Activated CD4-positive, alpha-beta memory T cell treated with anti-CD3 and anti-CD28 coated beads, Interleukin-2, amount 10 ng/mL, durations not matched to agents 7 days and 5 days (primary cell): ENCODE measurements around the gene TBC1D1. TPM values are rescaled to one million over a fixed set of nuclear protein-coding genes. Genes with fewer than 3 reads are reported as not detected.
A peak's percentile ranks its signal among the peaks of the same experiment; 100 is the strongest.

Experiments
- CTCF ChIA-PET: fragments of 350-600 bp; sonication (Branson Sonifier 250); formaldehyde crosslinking; loops from one replicate; lab custom pipeline; 2021; ENCODE audit warnings: antibody characterized with exemption, inconsistent platforms; lab: Charles Lee
- POLR2A ChIA-PET: fragments of 350-600 bp; sonication (Branson Sonifier 250); formaldehyde crosslinking; loops from one replicate; lab custom pipeline; 2021; ENCODE audit warnings: antibody characterized with exemption; lab: Charles Lee
- DNase-seq: peaks from one replicate; pipeline ENCODE4 v3.0.0-alpha.2; 2020
- H3K27ac Mint-ChIP-seq: one replicate; pipeline ENCODE4 v1.8.0; 2021; ENCODE audit warnings: mild to moderate bottlenecking, mixed read lengths
- H3K27me3 Mint-ChIP-seq: one replicate; pipeline ENCODE4 v1.8.0; 2021; ENCODE audit warnings: mixed read lengths
- H3K36me3 Mint-ChIP-seq: one replicate; pipeline ENCODE4 v1.8.0; 2021; ENCODE audit warnings: low read depth, mixed read lengths
- H3K4me1 Mint-ChIP-seq: one replicate; pipeline ENCODE4 v1.8.0; 2021; ENCODE audit warnings: mixed read lengths
- H3K4me3 Mint-ChIP-seq: one replicate; pipeline ENCODE4 v1.8.0; 2021; ENCODE audit warnings: mild to moderate bottlenecking, mixed read lengths
- H3K9me3 Mint-ChIP-seq: one replicate; pipeline ENCODE4 v1.8.0; 2021; ENCODE audit warnings: mixed read lengths
- total RNA-seq, 2 experiments: library from RNA; stranded (reverse); gene quantifications; one replicate each; pipeline ENCODE4 v1.2.3, GENCODE V29; 2021

The TBC1D1 gene
- total RNA-seq, 2 experiments from 2014 or later = 58.8 to 62.3 TPM

GRCh38 chr4:38082424-38083385 lies 191.8 kb downstream of the TBC1D1 start:
- Mint-ChIP-seq H3K4me1 (peaks cover 8% of the 10 kb centered on the region), H3K27ac (no peak overlapping the region), H3K9me3 (no peaks in the 10 kb centered on the region), H3K27me3 (no peaks in the 10 kb centered on the region), H3K36me3 (peaks cover 11% of the 10 kb centered on the region), H3K4me3 (no peak overlapping the region)
- DNase-seq = no peak
- ChIA-PET CTCF (interaction anchor here (0.6 to 2.0 kb wide), 5 partner anchors 8 to 97 kb away, joined by 3 to 6 read pairs (median 3); no protein-coding TSS in a partner anchor), POLR2A (interaction anchor here (1.0 to 1.3 kb wide), 2 partner anchors 8 to 52 kb away, joined by 3 to 4 read pairs; no protein-coding TSS in a partner anchor)

GRCh38 chr4:38084877-38085711 lies 194.2 kb downstream of the TBC1D1 start:
- CTCF ChIA-PET = no interaction called here
- H3K9me3 Mint-ChIP-seq = no peaks in the 10 kb centered on the region

GRCh38 chr4:38085751-38086150 lies 194.9 kb downstream of the TBC1D1 start:
- no peak overlapping the region for H3K4me3 Mint-ChIP-seq
- H3K9me3 Mint-ChIP-seq = no peaks in the 10 kb centered on the region
- H3K36me3 Mint-ChIP-seq = peaks cover 16% of the 10 kb centered on the region
- ChIA-PET POLR2A (interaction anchor here (0.7 kb wide), 1 partner anchor 43 kb away, joined by 3 read pairs; no protein-coding TSS in a partner anchor), CTCF (no interaction called here)
- no peaks in the 10 kb centered on the region for H3K27me3 Mint-ChIP-seq
- no peak overlapping the region for H3K27ac Mint-ChIP-seq
- DNase-seq = no peak
- H3K4me1 Mint-ChIP-seq = peaks cover 11% of the 10 kb centered on the region

More at GRCh38 chr4:38084877-38085711, 194.2 kb downstream of the TBC1D1 start:
- H3K36me3 Mint-ChIP-seq = peaks cover 12% of the 10 kb centered on the region
- no peak overlapping the region for H3K27ac Mint-ChIP-seq
- no peak overlapping the region for H3K4me3 Mint-ChIP-seq
- H3K27me3 Mint-ChIP-seq = no peaks in the 10 kb centered on the region
- H3K4me1 Mint-ChIP-seq = peaks cover 4% of the 10 kb centered on the region
- POLR2A ChIA-PET = interaction anchor here (0.7 kb wide), 1 partner anchor 44 kb away, joined by 3 read pairs; no protein-coding TSS in a partner anchor
- DNase-seq = no peak

GRCh38 chr4:38086151-38086848 lies 195.4 kb downstream of the TBC1D1 start:
- Mint-ChIP-seq H3K36me3 (peaks cover 21% of the 10 kb centered on the region), H3K4me3 (no peak overlapping the region)

GRCh38 chr4:38086849-38087226 lies 196.0 kb downstream of the TBC1D1 start:
- Mint-ChIP-seq H3K27me3 (no peaks in the 10 kb centered on the region), H3K9me3 (no peaks in the 10 kb centered on the region), H3K36me3 (peaks cover 25% of the 10 kb centered on the region), H3K27ac (no peak overlapping the region), H3K4me1 (peaks cover 22% of the 10 kb centered on the region), H3K4me3 (no peak overlapping the region)
- POLR2A ChIA-PET = no interaction called here
- DNase-seq = no peak
- CTCF ChIA-PET = interaction anchor here (1.1 kb wide), 1 partner anchor 10 kb away, joined by 3 read pairs; no protein-coding TSS in a partner anchor

More at GRCh38 chr4:38086151-38086848, 195.4 kb downstream of the TBC1D1 start:
- ChIA-PET POLR2A (interaction anchor here (0.7 kb wide), 1 partner anchor 42 kb away, joined by 3 read pairs; no protein-coding TSS in a partner anchor), CTCF (interaction anchor here (1.1 kb wide), 1 partner anchor 10 kb away, joined by 3 read pairs; no protein-coding TSS in a partner anchor)
- peaks cover 16% of the 10 kb centered on the region for H3K4me1 Mint-ChIP-seq
- H3K9me3 Mint-ChIP-seq = no peaks in the 10 kb centered on the region
- H3K27ac Mint-ChIP-seq = no peak overlapping the region
- H3K27me3 Mint-ChIP-seq = no peaks in the 10 kb centered on the region
- DNase-seq = no peak

GRCh38 chr4:38088321-38088720 lies 197.4 kb downstream of the TBC1D1 start:
- POLR2A ChIA-PET = no interaction called here

GRCh38 chr4:38089961-38090360 lies 199.1 kb downstream of the TBC1D1 start:
- H3K36me3 Mint-ChIP-seq = peaks cover 36% of the 10 kb centered on the region
- no peak overlapping the region for H3K27ac Mint-ChIP-seq
- no peaks in the 10 kb centered on the region for H3K27me3 Mint-ChIP-seq
- CTCF ChIA-PET = interaction anchor here (0.7 to 2.7 kb wide), 8 partner anchors 8 to 230 kb away, joined by 3 to 10 read pairs (median 4); no protein-coding TSS in a partner anchor
- H3K9me3 Mint-ChIP-seq = peaks cover 2% of the 10 kb centered on the region
- no peak for DNase-seq
- H3K4me3 Mint-ChIP-seq = no peak overlapping the region
- POLR2A ChIA-PET = interaction anchor here (1.2 to 2.4 kb wide), 5 partner anchors 8 to 42 kb away, joined by 3 to 12 read pairs (median 4); no protein-coding TSS in a partner anchor
- H3K4me1 Mint-ChIP-seq = peaks cover 27% of the 10 kb centered on the region

More at GRCh38 chr4:38088321-38088720, 197.4 kb downstream of the TBC1D1 start:
- Mint-ChIP-seq H3K4me3 (no peak overlapping the region), H3K27me3 (no peaks in the 10 kb centered on the region), H3K27ac (no peak overlapping the region), H3K4me1 (peaks cover 27% of the 10 kb centered on the region), H3K36me3 (peaks cover 31% of the 10 kb centered on the region), H3K9me3 (peaks cover 2% of the 10 kb centered on the region)
- CTCF ChIA-PET = interaction anchor here (1.6 kb wide), 1 partner anchor 19 kb away, joined by 5 read pairs; no protein-coding TSS in a partner anchor
- DNase-seq = no peak

GRCh38 chr4:38090455-38091246 lies 199.8 kb downstream of the TBC1D1 start:
- DNase-seq = no peak
- CTCF ChIA-PET = interaction anchor here (0.9 to 2.7 kb wide), 8 partner anchors 9 to 89 kb away, joined by 3 to 10 read pairs (median 4); no protein-coding TSS in a partner anchor
- Mint-ChIP-seq H3K36me3 (peaks cover 43% of the 10 kb centered on the region), H3K27ac (peak overlapping the region; percentile 50), H3K4me1 (peaks cover 27% of the 10 kb centered on the region), H3K9me3 (peaks cover 2% of the 10 kb centered on the region), H3K4me3 (no peak overlapping the region), H3K27me3 (no peaks in the 10 kb centered on the region)
- POLR2A ChIA-PET = interaction anchor here (0.9 to 2.4 kb wide), 7 partner anchors 9 to 41 kb away, joined by 3 to 12 read pairs (median 4); no protein-coding TSS in a partner anchor

- H3K36me3 Mint-ChIP-seq = peaks cover 51% of the 10 kb centered on the region
- CTCF ChIA-PET = interaction anchor here (1.0 to 1.6 kb wide), 2 partner anchors 38 to 82 kb away, joined by 3 to 5 read pairs; no protein-coding TSS in a partner anchor
These were observed 200.8 kb downstream of the TBC1D1 start for GRCh38 chr4:38091636-38092035.

GRCh38 chr4:38092701-38093100 lies 201.8 kb downstream of the TBC1D1 start:
- Mint-ChIP-seq H3K36me3 (peaks cover 53% of the 10 kb centered on the region), H3K27ac (peak overlapping the region; percentile 41), H3K9me3 (peaks cover 2% of the 10 kb centered on the region), H3K4me1 (peaks cover 27% of the 10 kb centered on the region), H3K27me3 (no peaks in the 10 kb centered on the region), H3K4me3 (no peak overlapping the region)
- CTCF ChIA-PET = no interaction called here
- DNase-seq = no peak
- POLR2A ChIA-PET = no interaction called here

More at GRCh38 chr4:38091636-38092035, 200.8 kb downstream of the TBC1D1 start:
- H3K4me1 Mint-ChIP-seq = peaks cover 27% of the 10 kb centered on the region
- POLR2A ChIA-PET = interaction anchor here (0.9 to 2.4 kb wide), 3 partner anchors 13 to 38 kb away, joined by 3 to 12 read pairs (median 3); no protein-coding TSS in a partner anchor
- no peaks in the 10 kb centered on the region for H3K27me3 Mint-ChIP-seq
- DNase-seq = no peak
- no peak overlapping the region for H3K4me3 Mint-ChIP-seq
- peak overlapping the region; percentile 42 for H3K27ac Mint-ChIP-seq
- peaks cover 2% of the 10 kb centered on the region for H3K9me3 Mint-ChIP-seq

GRCh38 chr4:38094419-38094818 lies 203.5 kb downstream of the TBC1D1 start:
- POLR2A ChIA-PET = no interaction called here
- H3K27me3 Mint-ChIP-seq = no peaks in the 10 kb centered on the region
- DNase-seq = no peak
- peaks cover 64% of the 10 kb centered on the region for H3K36me3 Mint-ChIP-seq
- peaks cover 27% of the 10 kb centered on the region for H3K4me1 Mint-ChIP-seq
- H3K27ac Mint-ChIP-seq = no peak overlapping the region
- peaks cover 2% of the 10 kb centered on the region for H3K9me3 Mint-ChIP-seq
- no peak overlapping the region for H3K4me3 Mint-ChIP-seq
- CTCF ChIA-PET = interaction anchor here (0.6 to 2.0 kb wide), 6 partner anchors 9 to 85 kb away, joined by 3 to 7 read pairs (median 4); no protein-coding TSS in a partner anchor
